Upper lobe of left lung (tissue), 4 donors: ENCODE results near the gene FBLN2.

Experiments
- EP300 ChIP-seq, 4 donors: sonication (generic); formaldehyde crosslinking; IDR thresholded peaks; one replicate each; pipeline ENCODE4 v1.5.1; 2017; ENCODE audit warnings: antibody characterized with exemption in 4 of 4, control low read depth in 2 of 4
- POLR2AphosphoS5 ChIP-seq, 2 donors: sonication (generic); formaldehyde crosslinking; IDR thresholded peaks; one replicate each; pipeline ENCODE4 v1.5.1; 2017; ENCODE audit warnings: antibody characterized with exemption in 2 of 2
- TF ChIP-seq, protein P1 (sequence below), 6 experiments: fragments of 450-650 bp in 4 of 6; fragments of 200-600 bp in 2 of 6; sonication (generic) in 2 of 6; IDR thresholded peaks; one replicate each; pipeline ENCODE4 v1.5.1; 2016 to 2019; ENCODE audit warnings: antibody characterized with exemption in 6 of 6

DNA sequence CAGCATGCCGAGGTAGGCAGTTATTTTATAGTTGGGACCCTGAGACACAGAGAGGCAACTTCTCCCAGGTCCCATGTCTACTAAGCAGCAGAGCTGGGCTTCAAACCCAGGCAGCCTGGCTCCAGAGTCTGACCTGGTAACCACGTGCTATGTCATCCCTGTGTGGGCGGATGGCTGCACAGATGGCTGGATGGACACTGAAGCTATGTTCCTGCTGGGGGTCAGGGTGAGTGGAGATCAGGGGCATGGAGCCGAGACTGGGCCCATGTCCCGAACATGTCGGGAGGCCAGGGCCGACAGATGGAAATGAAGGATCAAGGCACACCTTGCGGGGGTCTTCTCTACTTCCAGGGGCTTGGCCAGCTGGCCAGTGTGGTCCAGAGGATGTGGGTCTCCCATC, 9.3 kb upstream of the FBLN2 start:
- TF ChIP-seq POLR2AphosphoS5 (IDR thresholded peaks at IDR 0.05) (no peak), EP300 (IDR thresholded peaks at IDR 0.05) (no peak)
- TF ChIP-seq, protein P1, sequence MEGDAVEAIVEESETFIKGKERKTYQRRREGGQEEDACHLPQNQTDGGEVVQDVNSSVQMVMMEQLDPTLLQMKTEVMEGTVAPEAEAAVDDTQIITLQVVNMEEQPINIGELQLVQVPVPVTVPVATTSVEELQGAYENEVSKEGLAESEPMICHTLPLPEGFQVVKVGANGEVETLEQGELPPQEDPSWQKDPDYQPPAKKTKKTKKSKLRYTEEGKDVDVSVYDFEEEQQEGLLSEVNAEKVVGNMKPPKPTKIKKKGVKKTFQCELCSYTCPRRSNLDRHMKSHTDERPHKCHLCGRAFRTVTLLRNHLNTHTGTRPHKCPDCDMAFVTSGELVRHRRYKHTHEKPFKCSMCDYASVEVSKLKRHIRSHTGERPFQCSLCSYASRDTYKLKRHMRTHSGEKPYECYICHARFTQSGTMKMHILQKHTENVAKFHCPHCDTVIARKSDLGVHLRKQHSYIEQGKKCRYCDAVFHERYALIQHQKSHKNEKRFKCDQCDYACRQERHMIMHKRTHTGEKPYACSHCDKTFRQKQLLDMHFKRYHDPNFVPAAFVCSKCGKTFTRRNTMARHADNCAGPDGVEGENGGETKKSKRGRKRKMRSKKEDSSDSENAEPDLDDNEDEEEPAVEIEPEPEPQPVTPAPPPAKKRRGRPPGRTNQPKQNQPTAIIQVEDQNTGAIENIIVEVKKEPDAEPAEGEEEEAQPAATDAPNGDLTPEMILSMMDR (IDR thresholded peaks at IDR 0.05): no peak
